Large intestine (tissue), 3 donors: ENCODE measurements around the gene ZNF407. TPM values are rescaled to one million over a fixed set of nuclear protein-coding genes. Genes with fewer than 3 reads are reported as not detected.
"Not testable (repeated sequence)": the region's sequence is repeated elsewhere in the genome, so short reads cannot be mapped to it uniquely, and the experiment has no call there.

Source experiments
- DNase-seq, 2 donors: peaks; one replicate each; pipeline versions ENCODE4 v3.0.0 to v3.0.0-alpha.2; 2013
- H3K27ac ChIP-seq: one replicate; pipeline ENCODE4 v1.5.1; 2013; ENCODE audit warnings: low read length
- H3K27me3 ChIP-seq: 2 replicates; pipeline ENCODE4 v1.6.1; 2013; ENCODE audit warnings: low read length; ENCODE audit not compliant: control insufficient read depth, insufficient read depth
- H3K36me3 ChIP-seq: 2 replicates; pipeline ENCODE4 v1.6.1; 2013; ENCODE audit warnings: low read length; ENCODE audit not compliant: control insufficient read depth, insufficient read depth
- H3K4me1 ChIP-seq: one replicate; pipeline ENCODE4 v1.6.1; 2013; ENCODE audit warnings: low read length; ENCODE audit not compliant: control insufficient read depth, insufficient read depth
- H3K4me3 ChIP-seq: one replicate; pipeline ENCODE4 v1.5.1; 2013; ENCODE audit warnings: low read length
- H3K9me3 ChIP-seq: one replicate; pipeline ENCODE4 v1.6.1; 2013; ENCODE audit warnings: mild to moderate bottlenecking, low read depth, low read length, moderate library complexity; ENCODE audit not compliant: control insufficient read depth
- WGBS: methylation state at CpG from one replicate; pipeline ENCODE4 v1.1.5; 2013; ENCODE audit warnings: low lambda C conversion rate; ENCODE audit not compliant: insufficient coverage; 5-methylcytosine and 5-hydroxymethylcytosine counted together
- polyA plus RNA-seq: library from polyadenylated mRNA; unstranded; fragments of 120-200 nt; gene quantifications from one replicate; pipeline ENCODE4 v1.2.1, GENCODE V29; 2013

Gene ZNF407
- polyA plus RNA-seq, 1 donor: 6.6 TPM

DNA sequence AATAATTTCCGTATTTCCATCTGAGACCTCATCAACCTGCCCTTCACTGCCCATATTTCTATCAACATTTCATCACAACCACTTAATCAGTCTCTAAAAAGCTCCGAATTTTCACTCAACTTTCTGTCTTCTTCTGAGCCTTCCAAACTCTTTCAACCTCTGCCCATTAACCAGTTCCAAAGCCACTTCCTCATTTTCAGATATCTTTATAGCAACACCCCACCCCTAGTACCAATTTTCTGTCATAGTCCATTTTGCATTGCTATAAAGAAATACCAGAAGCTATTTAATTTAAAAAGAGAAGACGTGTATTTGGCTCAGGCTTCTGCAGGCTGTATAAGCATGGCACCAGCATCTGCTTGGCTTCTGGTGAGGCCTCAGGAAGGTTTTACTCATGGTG lies 504.2 kb downstream of the ZNF407 start:
- Histone ChIP-seq H3K36me3 (no peaks in the 10 kb centered on the region), H3K27me3 (no peaks in the 10 kb centered on the region), H3K27ac (no peak overlapping the region), H3K9me3 (peaks cover 5% of the 10 kb centered on the region), H3K4me1 (no peaks in the 10 kb centered on the region), H3K4me3 (no peak overlapping the region)
- WGBS: 93% methylated on average over 2 of the region's 3 CpGs
- no peak for DNase-seq

DNA sequence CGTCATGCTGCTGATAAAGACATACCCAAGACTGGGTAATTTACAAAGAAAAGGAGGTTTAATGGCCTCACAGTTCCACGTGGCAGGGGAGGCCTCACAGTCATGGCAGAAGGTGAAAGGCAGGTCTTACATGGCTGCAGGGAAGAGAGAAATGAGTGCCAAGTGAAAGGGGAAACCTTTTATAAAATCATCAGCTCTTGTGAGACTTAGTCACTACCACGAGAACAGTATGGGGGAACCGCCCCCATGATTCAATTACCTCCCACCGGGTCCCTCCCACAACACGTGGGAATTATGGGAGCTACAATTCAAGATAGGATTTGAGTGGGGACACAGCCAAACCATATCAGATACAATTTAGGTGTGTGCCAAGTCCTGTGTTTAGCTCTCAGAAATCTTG lies 506.4 kb downstream of the ZNF407 start:
- not testable (repeated sequence) for H3K4me3 ChIP-seq, H3K27me3 ChIP-seq, H3K27ac ChIP-seq, H3K36me3 ChIP-seq, H3K4me1 ChIP-seq, H3K9me3 ChIP-seq, DNase-seq
- 20% methylated on average over 2 of the region's 6 CpGs for WGBS

GRCh38 chr18:75104483-75104882 lies 506.8 kb downstream of the ZNF407 start:
- DNase-seq: no peak
- H3K27ac ChIP-seq: no peak overlapping the region
- H3K27me3 ChIP-seq: no peaks in the 10 kb centered on the region
- H3K4me3 ChIP-seq: no peak overlapping the region
- H3K9me3 ChIP-seq: peaks cover 5% of the 10 kb centered on the region
- WGBS: no CpG with 5 or more reads among the region's 15 CpGs
- no peaks in the 10 kb centered on the region for H3K36me3 ChIP-seq
- H3K4me1 ChIP-seq: no peaks in the 10 kb centered on the region

DNA sequence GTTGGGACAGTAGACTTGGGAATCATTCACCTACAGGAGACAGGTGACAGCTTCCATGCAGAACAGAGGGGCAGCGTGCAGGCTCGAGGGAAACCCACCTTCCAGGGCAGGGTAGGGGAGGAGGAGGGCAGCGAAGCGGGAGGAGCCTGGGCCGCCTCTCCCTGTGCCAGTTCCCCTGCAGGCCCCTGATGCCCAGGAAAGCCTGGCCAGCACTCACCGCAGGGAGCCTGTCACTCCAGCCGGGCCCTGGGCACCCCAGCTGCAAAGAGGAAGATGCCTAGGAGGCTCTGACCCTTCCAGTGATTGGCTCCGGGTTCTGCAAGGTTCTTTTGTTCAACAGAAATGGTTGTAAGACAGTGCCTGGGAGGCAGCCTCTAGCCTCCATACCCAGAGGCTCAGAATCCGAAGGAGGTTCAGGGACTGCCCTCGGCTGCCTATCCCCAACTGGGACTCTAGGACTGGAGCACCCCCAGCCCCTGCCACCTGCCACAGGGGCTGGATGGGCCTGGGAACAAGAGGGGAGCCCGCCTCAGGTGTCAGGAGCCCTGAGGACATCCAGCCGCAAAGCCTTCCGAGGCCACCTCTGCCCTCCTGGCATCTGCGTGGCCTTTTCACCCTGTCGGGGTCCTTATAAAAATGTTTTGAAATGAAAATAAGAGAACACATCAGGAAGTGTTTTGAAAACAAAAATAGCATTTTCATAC lies 508.0 kb downstream of the ZNF407 start:
- no peak overlapping the region for H3K27ac ChIP-seq
- no peak overlapping the region for H3K4me3 ChIP-seq
- no peaks in the 10 kb centered on the region for H3K4me1 ChIP-seq
- WGBS: no CpG with 5 or more reads among the region's 15 CpGs
- no peaks in the 10 kb centered on the region for H3K36me3 ChIP-seq
- no peaks in the 10 kb centered on the region for H3K27me3 ChIP-seq
- no peak for DNase-seq
- peaks cover 5% of the 10 kb centered on the region for H3K9me3 ChIP-seq

- DNase-seq: no peak
- no peaks in the 10 kb centered on the region for H3K4me1 ChIP-seq
- H3K36me3 ChIP-seq: no peaks in the 10 kb centered on the region
- H3K9me3 ChIP-seq: peaks cover 5% of the 10 kb centered on the region
- H3K27me3 ChIP-seq: no peaks in the 10 kb centered on the region
- no peak overlapping the region for H3K27ac ChIP-seq
- WGBS: no CpG with 5 or more reads among the region's 13 CpGs
- no peak overlapping the region for H3K4me3 ChIP-seq
These were observed 509.1 kb downstream of the ZNF407 start for GRCh38 chr18:75106746-75107145.

GRCh38 chr18:75107196-75107930 lies 509.7 kb downstream of the ZNF407 start:
- H3K27ac ChIP-seq: no peak overlapping the region
- no peak for DNase-seq
- H3K36me3 ChIP-seq: no peaks in the 10 kb centered on the region
- no peak overlapping the region for H3K4me3 ChIP-seq
- peaks cover 5% of the 10 kb centered on the region for H3K9me3 ChIP-seq
- H3K4me1 ChIP-seq: peaks cover 1% of the 10 kb centered on the region
- H3K27me3 ChIP-seq: no peaks in the 10 kb centered on the region
- 80% methylated on average over 2 of the region's 19 CpGs for WGBS

DNA sequence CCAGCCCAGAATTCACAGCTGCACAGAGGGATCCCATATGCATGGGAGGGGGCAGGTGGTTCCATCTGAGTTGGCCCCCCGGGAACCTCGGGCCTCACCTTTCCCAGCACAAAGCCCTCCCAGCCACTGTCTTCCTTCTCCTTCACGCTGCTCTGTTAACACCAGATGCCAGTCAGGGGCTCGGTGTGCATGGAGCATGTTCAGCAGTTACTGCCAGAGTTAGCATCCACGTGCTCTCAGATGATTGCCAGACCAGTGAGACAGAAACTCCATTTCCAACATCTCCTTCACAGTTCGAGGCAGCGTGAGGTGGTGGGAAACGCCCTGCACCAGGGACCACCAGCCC lies 510.2 kb downstream of the ZNF407 start:
- DNase-seq: no peak
- H3K27me3 ChIP-seq: no peaks in the 10 kb centered on the region
- no CpG with 5 or more reads among the region's 8 CpGs for WGBS
- H3K4me1 ChIP-seq: peaks cover 7% of the 10 kb centered on the region
- H3K9me3 ChIP-seq: peaks cover 5% of the 10 kb centered on the region
- H3K27ac ChIP-seq: no peak overlapping the region
- no peaks in the 10 kb centered on the region for H3K36me3 ChIP-seq
- H3K4me3 ChIP-seq: no peak overlapping the region

DNA sequence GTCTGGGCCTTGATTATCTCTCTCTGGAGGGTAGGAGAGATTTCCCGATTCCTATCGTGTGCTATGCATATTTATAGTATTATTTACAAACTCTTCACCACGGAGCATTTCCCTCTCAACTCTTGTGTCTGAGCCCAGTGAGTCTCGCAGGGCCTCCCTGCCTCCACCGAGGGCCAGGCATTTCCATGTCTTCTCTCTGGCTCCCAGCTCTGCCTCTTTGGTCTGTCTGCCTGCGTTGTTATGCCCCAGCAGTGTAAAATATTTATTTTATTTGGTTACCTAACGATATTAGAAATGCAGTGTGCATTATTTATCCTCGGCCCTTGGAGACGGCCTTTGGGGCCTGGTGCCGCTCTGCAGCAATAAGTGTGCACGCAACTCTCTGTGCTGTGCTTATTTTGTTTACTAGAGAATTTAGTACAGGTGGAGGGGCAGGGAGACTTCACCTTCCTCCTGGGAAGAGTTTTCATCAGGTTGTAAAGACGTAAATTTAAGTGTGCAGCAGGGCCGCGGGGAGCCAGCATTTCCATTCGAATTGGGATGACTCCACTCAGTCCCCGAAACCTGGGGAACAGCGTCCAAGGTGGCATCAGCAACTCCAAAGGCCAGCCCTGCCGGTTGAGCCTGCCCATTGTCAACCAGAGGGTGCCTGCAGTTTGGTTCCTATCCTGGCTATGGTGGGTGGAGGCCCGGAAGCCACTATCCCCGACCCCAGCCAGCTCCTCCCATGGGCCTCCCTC lies 511.1 kb downstream of the ZNF407 start:
- Histone ChIP-seq H3K27ac (no peak overlapping the region), H3K27me3 (no peaks in the 10 kb centered on the region), H3K9me3 (peaks cover 5% of the 10 kb centered on the region), H3K4me1 (peaks cover 7% of the 10 kb centered on the region), H3K36me3 (no peaks in the 10 kb centered on the region), H3K4me3 (no peak overlapping the region)
- DNase-seq: no peak
- WGBS: 100% methylated on average over 2 of the region's 20 CpGs

DNA sequence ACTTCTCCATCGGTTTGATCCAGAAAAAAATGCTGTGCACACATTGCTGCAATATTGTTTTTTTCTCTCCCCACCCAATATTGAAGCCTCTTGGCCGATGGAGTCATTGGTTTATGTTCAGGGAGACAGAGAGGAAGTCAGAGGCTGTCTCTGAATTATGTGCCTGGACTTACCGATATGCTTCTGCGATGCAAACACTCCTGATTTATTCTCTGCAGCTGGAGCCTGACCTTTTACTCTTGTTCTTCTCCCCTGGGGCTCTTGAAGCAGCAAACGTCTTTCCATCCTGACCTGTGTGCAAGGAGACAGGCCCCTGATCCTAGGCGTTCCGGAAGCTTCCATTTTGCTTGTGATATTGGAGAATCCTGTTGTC lies 511.6 kb downstream of the ZNF407 start:
- peaks cover 5% of the 10 kb centered on the region for H3K9me3 ChIP-seq
- no peak overlapping the region for H3K4me3 ChIP-seq
- H3K4me1 ChIP-seq: peaks cover 7% of the 10 kb centered on the region
- H3K27me3 ChIP-seq: no peaks in the 10 kb centered on the region
- WGBS: 80% methylated on average over 1 of the region's 7 CpGs
- H3K36me3 ChIP-seq: no peaks in the 10 kb centered on the region
- DNase-seq: no peak
- no peak overlapping the region for H3K27ac ChIP-seq

GRCh38 chr18:75109819-75110218 lies 512.1 kb downstream of the ZNF407 start:
- no peaks in the 10 kb centered on the region for H3K27me3 ChIP-seq
- H3K4me3 ChIP-seq: no peak overlapping the region
- H3K4me1 ChIP-seq: peaks cover 7% of the 10 kb centered on the region
- peaks cover 5% of the 10 kb centered on the region for H3K9me3 ChIP-seq
- H3K36me3 ChIP-seq: no peaks in the 10 kb centered on the region
- H3K27ac ChIP-seq: no peak overlapping the region
- no peak for DNase-seq
- 80% methylated on average over 1 of the region's 10 CpGs for WGBS
